ENCODE measurements around the gene CAPN14. TPM values are rescaled to one million over a fixed set of nuclear protein-coding genes. Genes with fewer than 3 reads are reported as not detected.

The CAPN14 gene
- total RNA-seq, 1 experiment from 2014 or later, result not detected

GRCh38 chr2:31202833-31203232, 14.5 kb downstream of the CAPN14 start:
- Histone ChIP-seq H4K20me1 (ENCODE audit: insufficient read depth) (no peaks in the 10 kb centered on the region), H3K27me3 (ENCODE audit: insufficient read depth, low read length) (peaks cover 19% of the 10 kb centered on the region; the same call in 1 of the 2 replicates), H3K4me2 (ENCODE audit: low read length) (no peak overlapping the region), H3K9me2 (ENCODE audit: insufficient read depth) (no peaks in the 10 kb centered on the region), H3K4me3 (replicated peaks in 1 of 2; ENCODE audit: low read depth in 1 of 2, low read length in 2 of 2) (no peak overlapping the region), H3K9me3 (ENCODE audit: control insufficient read depth in 1 of 2, insufficient read depth in 1 of 2, low read depth in 1 of 2, low read length in 2 of 2) (no peaks in the 10 kb centered on the region), H3K4me1 (ENCODE audit: control insufficient read depth in 1 of 2, insufficient read depth in 2 of 2, low read length in 2 of 2) (no peaks in the 10 kb centered on the region), H3K27ac (ENCODE audit: low read depth, low read length) (no peak overlapping the region), H2AFZ (ENCODE audit: low read depth, low read length, poor library complexity, severe bottlenecking) (no peak overlapping the region), H3K79me2 (ENCODE audit: insufficient read depth, low read length) (no peaks in the 10 kb centered on the region), H3K36me3 (ENCODE audit: control insufficient read depth in 1 of 2, insufficient read depth in 2 of 2, low read length in 2 of 2) (no peaks in the 10 kb centered on the region), H3K9ac (ENCODE audit: low read length) (no peak overlapping the region)
- no peak for TF ChIP-seq SRF (IDR thresholded peaks at IDR 0.05; ENCODE audit: low read depth)
- no peak for TF ChIP-seq SIN3A (IDR thresholded peaks at IDR 0.05; ENCODE audit: low read depth)
- TF ChIP-seq EGR1 (IDR thresholded peaks at IDR 0.05; ENCODE audit: low read depth), result no peak
- TF ChIP-seq CEBPB (IDR thresholded peaks at IDR 0.05; ENCODE audit: low read depth), result no peak
- TF ChIP-seq ZNF274 (IDR thresholded peaks at IDR 0.05; ENCODE audit: low read depth, low read length), result no peak
- no peak for TF ChIP-seq ZFX (IDR thresholded peaks at IDR 0.05)
- no peak for TF ChIP-seq ELF1 (IDR thresholded peaks at IDR 0.05; ENCODE audit: borderline replicate concordance, low read depth)
- ATAC-seq (no peak), DNase-seq (ENCODE audit: low read depth, low spot score) (no peak)
- POLR2A ChIA-PET, result no interaction called here
- intact Hi-C loops (cut with micrococcal nuclease), result no loop called here
- no TSS peak for BruUV-seq (replicated peaks)
- RAD21 ChIA-PET (ENCODE audit: low non-redundant PET in 1 of 2, low total read pairs in 2 of 2, uncharacterized antibody in 2 of 2, unreplicated experiment in 2 of 2), result no interaction called here
- CTCF ChIA-PET, result no interaction called here

- CTCF ChIA-PET, result no interaction called here
Observed at GRCh38 chr2:31202041-31202440, 15.3 kb downstream of the CAPN14 start.

More at GRCh38 chr2:31202041-31202440, 15.3 kb downstream of the CAPN14 start:
- Histone ChIP-seq H3K4me1 (ENCODE audit: control insufficient read depth in 1 of 2, insufficient read depth in 2 of 2, low read length in 2 of 2) (no peaks in the 10 kb centered on the region), H3K9me2 (ENCODE audit: insufficient read depth) (no peaks in the 10 kb centered on the region), H3K9me3 (ENCODE audit: control insufficient read depth in 1 of 2, insufficient read depth in 1 of 2, low read depth in 1 of 2, low read length in 2 of 2) (no peaks in the 10 kb centered on the region), H3K36me3 (ENCODE audit: control insufficient read depth in 1 of 2, insufficient read depth in 2 of 2, low read length in 2 of 2) (no peaks in the 10 kb centered on the region), H3K27me3 (ENCODE audit: insufficient read depth, low read length) (peaks cover 19% of the 10 kb centered on the region; the same call in 1 of the 2 replicates), H2AFZ (ENCODE audit: low read depth, low read length, poor library complexity, severe bottlenecking) (no peak overlapping the region), H3K4me2 (ENCODE audit: low read length) (no peak overlapping the region), H3K9ac (ENCODE audit: low read length) (no peak overlapping the region), H3K79me2 (ENCODE audit: insufficient read depth, low read length) (no peaks in the 10 kb centered on the region), H3K4me3 (replicated peaks in 1 of 2; ENCODE audit: low read depth in 1 of 2, low read length in 2 of 2) (no peak overlapping the region), H4K20me1 (ENCODE audit: insufficient read depth) (no peaks in the 10 kb centered on the region), H3K27ac (ENCODE audit: low read depth, low read length) (no peak overlapping the region)
- no peak for DNase-seq (ENCODE audit: low read depth, low spot score)
- intact Hi-C loops (cut with micrococcal nuclease), result no loop called here
- ATAC-seq, result no peak
- POLR2A ChIA-PET, result no interaction called here
- BruUV-seq (replicated peaks), result no TSS peak
- TF ChIP-seq MAX (IDR thresholded peaks at IDR 0.05) (no peak), SRF (IDR thresholded peaks at IDR 0.05; ENCODE audit: low read depth) (no peak), SIN3A (IDR thresholded peaks at IDR 0.05; ENCODE audit: low read depth) (no peak), ZNF274 (IDR thresholded peaks at IDR 0.05; ENCODE audit: low read depth, low read length) (no peak), EZH2phosphoT487 (IDR thresholded peaks at IDR 0.05; ENCODE audit: borderline replicate concordance) (no peak), TCF7L2 (IDR thresholded peaks at IDR 0.05; ENCODE audit: borderline replicate concordance, extremely low read depth, insufficient read depth, insufficient read length) (no peak), YY1 (IDR thresholded peaks at IDR 0.05; ENCODE audit: extremely low read depth, insufficient replicate concordance, low read depth, low read length) (no peak), EZH2 (IDR thresholded peaks at IDR 0.05) (no peak), POLR2A (IDR thresholded peaks at IDR 0.05; ENCODE audit: borderline replicate concordance, extremely low read depth, insufficient read depth, insufficient read length) (no peak), EGR1 (IDR thresholded peaks at IDR 0.05; ENCODE audit: low read depth) (no peak), CTCF (IDR thresholded peaks at IDR 0.05 in 2 of 3, conservative IDR thresholded peaks at IDR 0.05 in 1 of 3; ENCODE audit: borderline replicate concordance in 1 of 3, insufficient read depth in 1 of 3, low read depth in 2 of 3, low read length in 2 of 3) (no peak)
- RAD21 ChIA-PET (ENCODE audit: low non-redundant PET in 1 of 2, low total read pairs in 2 of 2, uncharacterized antibody in 2 of 2, unreplicated experiment in 2 of 2), result no interaction called here
